ENCODE measurements around the gene EMX1.

The EMX1 gene

GRCh38 chr2:72983500-72984161 is 66.3 kb downstream of the EMX1 start:
- DNase-seq: no peak

DNA sequence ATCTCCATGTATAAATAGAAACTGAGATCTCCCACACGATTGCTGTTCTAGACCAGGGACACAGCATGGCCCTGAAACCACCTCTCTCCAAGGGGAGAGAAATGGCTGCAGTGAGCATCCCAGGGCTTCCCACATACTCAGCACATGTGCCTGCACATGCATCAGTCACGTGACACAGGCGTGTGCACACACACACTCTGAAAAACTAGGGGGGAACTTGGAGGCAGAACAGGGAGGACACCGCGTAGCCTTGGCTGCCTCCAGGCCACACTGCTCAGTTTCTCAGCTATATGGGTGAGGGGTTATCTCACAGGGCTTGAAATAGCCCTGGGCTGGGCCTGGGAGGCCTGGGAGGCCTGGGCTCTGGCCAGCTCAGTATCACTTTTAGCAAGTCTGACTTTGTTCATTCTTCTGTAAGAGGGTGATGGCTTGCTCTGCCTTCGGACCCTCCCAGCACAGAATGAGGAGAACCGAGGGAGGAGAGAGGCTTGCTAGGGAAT is 66.9 kb downstream of the EMX1 start:
- no peak for DNase-seq
